OCI-LY3 (cell line): ENCODE measurements around the gene CRB1.

Source experiments
- H2AFZ ChIP-seq: fragments of 200-600, 300-600 bp; shearing (Covaris generic); 2 replicates; pipeline ENCODE4 v1.6.0; 2014; ENCODE audit warnings: antibody characterized with exemption, low read depth, low read length
- H3K27ac ChIP-seq: fragments of 200-600, 300-600 bp; sonication (generic); 2 replicates; pipeline ENCODE4 v1.5.1; 2014; ENCODE audit warnings: mild to moderate bottlenecking, low read length, moderate library complexity, mixed read lengths
- H3K27me3 ChIP-seq: fragments of 200-600, 300-600 bp; sonication (generic); 2 replicates; pipeline ENCODE4 v1.6.1; 2014; ENCODE audit warnings: low read depth, low read length, mixed read lengths
- H3K36me3 ChIP-seq: fragments of 200-600, 300-600 bp; sonication (generic); replicated peaks from 2 replicates; pipeline ENCODE3; 2014; ENCODE audit warnings: low read depth, low read length, mixed read lengths
- H3K4me1 ChIP-seq: fragments of 300-600, 200-600 bp; sonication (generic); 2 replicates; pipeline ENCODE4 v1.6.1; 2014; ENCODE audit warnings: low read length, mixed read lengths
- H3K4me2 ChIP-seq: fragments of 200-600, 300-600 bp; sonication (generic); 2 replicates; pipeline ENCODE4 v1.6.1; 2014; ENCODE audit warnings: low read length, mixed read lengths
- H3K4me3 ChIP-seq: fragments of 300-600, 200-600 bp; sonication (generic); 2 replicates; pipeline ENCODE4 v1.5.1; 2014; ENCODE audit warnings: antibody characterized with exemption, mild to moderate bottlenecking, low read length, moderate library complexity
- H3K79me2 ChIP-seq: fragments of 300-600, 200-600 bp; shearing (Covaris generic); 2 replicates; pipeline ENCODE4 v1.6.1; 2014; ENCODE audit warnings: mild to moderate bottlenecking, low read length, mixed read lengths
- H3K9ac ChIP-seq: fragments of 300-600, 200-600 bp; shearing (Covaris generic); 2 replicates; pipeline ENCODE4 v1.6.0; 2014; ENCODE audit warnings: mild to moderate bottlenecking, low read length, moderate library complexity
- H3K9me3 ChIP-seq: fragments of 200-600, 300-600 bp; shearing (Covaris generic); 2 replicates; pipeline ENCODE4 v1.6.1; 2014; ENCODE audit warnings: low read length, mixed read lengths; ENCODE audit not compliant: insufficient read depth
- H4K20me1 ChIP-seq: fragments of 200-600, 300-600 bp; sonication (generic); 2 replicates; pipeline ENCODE4 v1.6.1; 2016; ENCODE audit warnings: low read length, mixed read lengths; ENCODE audit not compliant: insufficient read depth
- EZH2phosphoT487 ChIP-seq: fragments of 200-600 bp; shearing (Covaris generic); IDR thresholded peaks from 2 replicates; pipeline ENCODE4 v1.6.1; 2018; ENCODE audit warnings: antibody characterized with exemption, mixed run types, low read depth
- TF ChIP-seq, protein P1 (sequence below): fragments of 200-600, 300-600 bp; sonication (generic); IDR thresholded peaks from 2 replicates; pipeline ENCODE4 v1.5.1; 2014; ENCODE audit warnings: antibody characterized with exemption, low read length, low read depth

Gene CRB1

GRCh38 chr1:197314682-197315081 is 46.6 kb downstream of the CRB1 start:
- no peaks in the 10 kb centered on the region for H4K20me1 ChIP-seq
- no peak overlapping the region for H3K4me3 ChIP-seq
- no peak overlapping the region for H2AFZ ChIP-seq
- no peaks in the 10 kb centered on the region for H3K36me3 ChIP-seq
- H3K4me1 ChIP-seq = peaks cover 4% of the 10 kb centered on the region; the same call in 1 of the 2 replicates
- H3K4me2 ChIP-seq = no peak overlapping the region
- H3K27ac ChIP-seq = no peak overlapping the region
- TF ChIP-seq, protein P1, sequence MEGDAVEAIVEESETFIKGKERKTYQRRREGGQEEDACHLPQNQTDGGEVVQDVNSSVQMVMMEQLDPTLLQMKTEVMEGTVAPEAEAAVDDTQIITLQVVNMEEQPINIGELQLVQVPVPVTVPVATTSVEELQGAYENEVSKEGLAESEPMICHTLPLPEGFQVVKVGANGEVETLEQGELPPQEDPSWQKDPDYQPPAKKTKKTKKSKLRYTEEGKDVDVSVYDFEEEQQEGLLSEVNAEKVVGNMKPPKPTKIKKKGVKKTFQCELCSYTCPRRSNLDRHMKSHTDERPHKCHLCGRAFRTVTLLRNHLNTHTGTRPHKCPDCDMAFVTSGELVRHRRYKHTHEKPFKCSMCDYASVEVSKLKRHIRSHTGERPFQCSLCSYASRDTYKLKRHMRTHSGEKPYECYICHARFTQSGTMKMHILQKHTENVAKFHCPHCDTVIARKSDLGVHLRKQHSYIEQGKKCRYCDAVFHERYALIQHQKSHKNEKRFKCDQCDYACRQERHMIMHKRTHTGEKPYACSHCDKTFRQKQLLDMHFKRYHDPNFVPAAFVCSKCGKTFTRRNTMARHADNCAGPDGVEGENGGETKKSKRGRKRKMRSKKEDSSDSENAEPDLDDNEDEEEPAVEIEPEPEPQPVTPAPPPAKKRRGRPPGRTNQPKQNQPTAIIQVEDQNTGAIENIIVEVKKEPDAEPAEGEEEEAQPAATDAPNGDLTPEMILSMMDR = no peak; the same call in 1 of the 2 replicates
- no peak for TF ChIP-seq EZH2phosphoT487
- H3K9me3 ChIP-seq = no peaks in the 10 kb centered on the region
- H3K9ac ChIP-seq = no peak overlapping the region
- H3K27me3 ChIP-seq = no peaks in the 10 kb centered on the region
- H3K79me2 ChIP-seq = no peaks in the 10 kb centered on the region

- H4K20me1 ChIP-seq = no peaks in the 10 kb centered on the region
- no peak overlapping the region for H3K4me2 ChIP-seq
- no peaks in the 10 kb centered on the region for H3K9me3 ChIP-seq
- no peak overlapping the region for H3K9ac ChIP-seq
- TF ChIP-seq, protein P1 = no peak
- TF ChIP-seq EZH2phosphoT487 = no peak
- H3K4me3 ChIP-seq = no peak overlapping the region
- H3K4me1 ChIP-seq = no peaks in the 10 kb centered on the region
- no peak overlapping the region for H3K27ac ChIP-seq
- H3K36me3 ChIP-seq = no peaks in the 10 kb centered on the region
- no peaks in the 10 kb centered on the region for H3K79me2 ChIP-seq
- peaks cover 2% of the 10 kb centered on the region; the same call in 1 of the 2 replicates for H3K27me3 ChIP-seq
- H2AFZ ChIP-seq = no peak overlapping the region
Observed at GRCh38 chr1:197319631-197320030, 51.6 kb downstream of the CRB1 start.

GRCh38 chr1:197320991-197321531 is 53.0 kb downstream of the CRB1 start:
- H4K20me1 ChIP-seq = no peaks in the 10 kb centered on the region
- H3K79me2 ChIP-seq = no peaks in the 10 kb centered on the region
- H3K4me2 ChIP-seq = no peak overlapping the region
- no peak overlapping the region for H2AFZ ChIP-seq
- H3K4me3 ChIP-seq = no peak overlapping the region
- no peak overlapping the region for H3K27ac ChIP-seq
- no peaks in the 10 kb centered on the region for H3K36me3 ChIP-seq
- no peaks in the 10 kb centered on the region for H3K4me1 ChIP-seq
- no peak overlapping the region for H3K9ac ChIP-seq
- TF ChIP-seq EZH2phosphoT487 = no peak
- TF ChIP-seq, protein P1 = no peak
- peaks cover 8% of the 10 kb centered on the region; the same call in 1 of the 2 replicates for H3K27me3 ChIP-seq
- H3K9me3 ChIP-seq = no peaks in the 10 kb centered on the region

DNA sequence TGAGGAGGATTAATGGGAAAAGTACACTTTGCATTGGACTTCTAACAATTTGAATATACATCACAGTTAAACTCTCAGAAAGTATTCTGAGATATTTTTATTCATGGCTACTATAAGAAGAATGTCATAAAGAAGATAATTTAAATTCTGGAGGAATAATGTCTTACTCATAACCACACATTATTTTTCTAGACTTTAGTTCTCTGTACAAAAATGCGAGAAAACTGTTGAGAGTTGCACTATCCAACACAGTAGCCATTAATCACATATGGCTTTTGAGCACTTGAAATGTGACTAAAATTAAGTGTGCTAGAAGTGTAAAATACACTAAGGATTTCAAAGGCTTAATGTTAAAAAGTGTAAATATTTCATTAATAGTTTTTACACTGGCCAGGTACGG is 53.8 kb downstream of the CRB1 start:
- no peak overlapping the region for H3K4me3 ChIP-seq
- no peak for TF ChIP-seq EZH2phosphoT487
- TF ChIP-seq, protein P1 = no peak
- no peaks in the 10 kb centered on the region for H3K9me3 ChIP-seq
- H4K20me1 ChIP-seq = no peaks in the 10 kb centered on the region
- H3K27ac ChIP-seq = no peak overlapping the region
- H3K27me3 ChIP-seq = peaks cover 8% of the 10 kb centered on the region; the same call in 1 of the 2 replicates
- no peaks in the 10 kb centered on the region for H3K36me3 ChIP-seq
- no peak overlapping the region for H3K4me2 ChIP-seq
- H3K9ac ChIP-seq = no peak overlapping the region
- H3K4me1 ChIP-seq = no peaks in the 10 kb centered on the region
- no peaks in the 10 kb centered on the region for H3K79me2 ChIP-seq
- H2AFZ ChIP-seq = no peak overlapping the region
